ENCODE results near the gene AXIN1.

GRCh38 chr16:268141-269053, 84.1 kb downstream of the AXIN1 start:
- TF ChIP-seq E2F1 (CRISPR knock-in tag; IDR thresholded peaks at IDR 0.05) = no peak
- TF ChIP-seq E2F5 (CRISPR knock-in tag; IDR thresholded peaks at IDR 0.05) = no peak
- no peak for TF ChIP-seq SOX15 (CRISPR knock-in tag; IDR thresholded peaks at IDR 0.05)
- TF ChIP-seq IRF1 (CRISPR knock-in tag; IDR thresholded peaks at IDR 0.05) = no peak
- TF ChIP-seq CTCF (IDR thresholded peaks at IDR 0.05) = no peak
- TF ChIP-seq ZNF425 (CRISPR knock-in tag; conservative IDR thresholded peaks at IDR 0.05) = no peak
- TF ChIP-seq NR2C2 (CRISPR knock-in tag; IDR thresholded peaks at IDR 0.05) = no peak

Data from WTC11 (cell line).